Left ventricle myocardium inferior (tissue), 1 donor: ENCODE results near the gene SLTM. TPM values are rescaled to one million over a fixed set of nuclear protein-coding genes. Genes with fewer than 3 reads are reported as not detected.
"Not testable (repeated sequence)": the region's sequence is repeated elsewhere in the genome, so short reads cannot be mapped to it uniquely, and the experiment has no call there.

ENCODE experiments used
- DNase-seq: peaks from one replicate; pipeline ENCODE4 v3.0.0-alpha.2; 2020
- H3K27ac ChIP-seq: fragments of 200-600 bp; replicated peaks from 2 replicates; pipeline ENCODE4 v1.8.0; 2021
- H3K27me3 ChIP-seq: fragments of 200-600 bp; 2 replicates; pipeline ENCODE4 v1.8.0; 2021; ENCODE audit warnings: low read depth
- H3K36me3 ChIP-seq: fragments of 200-600 bp; 2 replicates; pipeline ENCODE4 v1.8.0; 2021
- H3K4me1 ChIP-seq: fragments of 200-600 bp; 2 replicates; pipeline ENCODE4 v1.8.0; 2021
- H3K4me3 ChIP-seq: fragments of 200-600 bp; 2 replicates; pipeline ENCODE4 v1.8.0; 2021; ENCODE audit warnings: mild to moderate bottlenecking, moderate library complexity
- H3K9me3 ChIP-seq: fragments of 200-600 bp; replicated peaks from 2 replicates; pipeline ENCODE4 v1.8.0; 2021
- intact Hi-C: fragments of 100-400 bp; cut with micrococcal nuclease; formaldehyde crosslinking; loops from one replicate; pipeline ENCODE4 v1.11.0; 2022
- total RNA-seq: library from RNA; stranded (reverse); fragmentation: NEBNext Ultra II Directional; extraction: Animal tissue kit (Norgen Biotek cat#: 25700); gene quantifications from one replicate; pipeline ENCODE4 v1.2.1, GENCODE V29; 2021
- TF ChIP-seq, protein P1 (sequence below): fragments of 200-600 bp; IDR thresholded peaks from 2 replicates; pipeline ENCODE4 v1.8.0; 2021; ENCODE audit warnings: antibody characterized with exemption, mild to moderate bottlenecking, borderline replicate concordance
- donor health status: DM: no; HTN: yes; CAD: no; lungs with severe emphysema.

SLTM gene
- total RNA-seq, 1 donor from 2014 or later, result 47.8 TPM

DNA sequence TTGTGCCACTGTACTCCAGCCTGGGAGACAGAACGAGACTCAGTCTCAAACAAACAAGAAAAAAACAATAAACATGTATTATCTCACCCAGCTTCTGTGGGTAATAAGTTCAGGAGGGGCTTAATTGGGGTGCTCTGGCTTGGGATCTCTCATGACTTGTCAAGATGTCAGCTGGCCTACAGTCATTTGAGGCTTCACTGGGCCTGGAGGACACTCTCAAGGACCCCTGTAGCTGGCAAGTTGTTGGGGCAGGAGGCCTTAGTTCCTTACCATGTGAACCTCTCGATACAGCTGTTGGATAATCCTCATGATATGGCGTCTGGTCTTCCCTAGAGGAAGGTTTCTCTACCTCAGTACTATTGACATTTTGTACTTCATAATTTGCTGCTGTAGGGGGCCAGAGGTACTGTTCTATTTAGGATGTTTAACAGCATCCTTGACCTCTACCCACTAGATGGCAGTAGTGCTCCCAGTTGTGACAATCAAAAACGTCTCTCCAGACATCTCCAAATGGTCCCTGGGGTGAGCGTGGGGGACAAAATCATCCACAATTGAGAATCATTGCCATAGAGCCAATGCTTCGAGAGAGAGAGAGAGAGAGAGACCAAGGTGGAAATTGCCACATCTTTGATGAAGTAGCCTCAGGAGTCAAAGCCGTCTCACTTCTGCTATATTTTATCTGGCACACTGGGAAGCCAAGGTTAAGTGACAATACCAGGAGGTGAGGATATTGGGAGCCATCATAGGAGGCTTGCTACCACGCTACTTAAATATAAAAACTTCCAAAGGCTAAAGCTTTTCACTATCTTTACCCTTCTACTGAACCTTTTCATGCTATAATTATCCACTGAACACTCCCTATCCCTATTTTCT, 23.9 kb upstream of the SLTM start:
- Histone ChIP-seq H3K36me3 (no peaks in the 10 kb centered on the region), H3K4me1 (peaks cover 3% of the 10 kb centered on the region), H3K4me3 (no peak overlapping the region), H3K27me3 (no peaks in the 10 kb centered on the region), H3K9me3 (no peaks in the 10 kb centered on the region), H3K27ac (no peak overlapping the region)
- DNase-seq, result no peak
- TF ChIP-seq, protein P1, sequence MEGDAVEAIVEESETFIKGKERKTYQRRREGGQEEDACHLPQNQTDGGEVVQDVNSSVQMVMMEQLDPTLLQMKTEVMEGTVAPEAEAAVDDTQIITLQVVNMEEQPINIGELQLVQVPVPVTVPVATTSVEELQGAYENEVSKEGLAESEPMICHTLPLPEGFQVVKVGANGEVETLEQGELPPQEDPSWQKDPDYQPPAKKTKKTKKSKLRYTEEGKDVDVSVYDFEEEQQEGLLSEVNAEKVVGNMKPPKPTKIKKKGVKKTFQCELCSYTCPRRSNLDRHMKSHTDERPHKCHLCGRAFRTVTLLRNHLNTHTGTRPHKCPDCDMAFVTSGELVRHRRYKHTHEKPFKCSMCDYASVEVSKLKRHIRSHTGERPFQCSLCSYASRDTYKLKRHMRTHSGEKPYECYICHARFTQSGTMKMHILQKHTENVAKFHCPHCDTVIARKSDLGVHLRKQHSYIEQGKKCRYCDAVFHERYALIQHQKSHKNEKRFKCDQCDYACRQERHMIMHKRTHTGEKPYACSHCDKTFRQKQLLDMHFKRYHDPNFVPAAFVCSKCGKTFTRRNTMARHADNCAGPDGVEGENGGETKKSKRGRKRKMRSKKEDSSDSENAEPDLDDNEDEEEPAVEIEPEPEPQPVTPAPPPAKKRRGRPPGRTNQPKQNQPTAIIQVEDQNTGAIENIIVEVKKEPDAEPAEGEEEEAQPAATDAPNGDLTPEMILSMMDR, result peak; percentile 79
- intact Hi-C loops, result no loop called here

GRCh38 chr15:58952751-58953150, 19.3 kb upstream of the SLTM start:
- no peak overlapping the region for H3K4me3 ChIP-seq
- intact Hi-C loops, result no loop called here
- TF ChIP-seq, protein P1, result no peak

GRCh38 chr15:58951388-58952007, 18.0 kb upstream of the SLTM start:
- Histone ChIP-seq H3K9me3 (no peaks in the 10 kb centered on the region), H3K27me3 (no peaks in the 10 kb centered on the region), H3K36me3 (no peaks in the 10 kb centered on the region), H3K4me3 (no peak overlapping the region), H3K4me1 (no peaks in the 10 kb centered on the region), H3K27ac (no peak overlapping the region)
- TF ChIP-seq, protein P1, result no peak
- no peak for DNase-seq
- intact Hi-C loops, result no loop called here

More at GRCh38 chr15:58952751-58953150, 19.3 kb upstream of the SLTM start:
- Histone ChIP-seq H3K27ac (no peak overlapping the region), H3K36me3 (no peaks in the 10 kb centered on the region), H3K9me3 (no peaks in the 10 kb centered on the region), H3K27me3 (no peaks in the 10 kb centered on the region), H3K4me1 (peaks cover 3% of the 10 kb centered on the region)
- no peak for DNase-seq

DNA sequence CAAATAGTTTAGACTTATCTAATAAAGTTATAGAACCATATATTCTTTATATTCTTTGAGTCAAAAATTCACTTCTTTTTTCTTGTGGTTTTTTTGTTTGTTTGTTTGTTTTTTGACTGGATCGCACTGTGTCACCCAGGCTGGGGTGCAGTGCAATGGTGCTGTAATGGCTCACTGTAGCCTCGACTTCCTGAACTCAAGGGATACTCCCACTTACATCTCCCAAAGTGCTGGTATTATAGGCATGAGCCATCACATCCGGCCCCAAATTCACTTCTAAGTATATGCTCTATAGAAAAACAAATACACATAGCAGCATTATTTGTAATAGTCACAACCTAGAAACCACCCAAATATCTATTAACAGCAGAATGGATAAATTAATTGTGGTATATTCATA, 13.7 kb upstream of the SLTM start:
- Histone ChIP-seq H3K4me3 (no peak overlapping the region), H3K4me1 (no peaks in the 10 kb centered on the region), H3K36me3 (no peaks in the 10 kb centered on the region), H3K27me3 (no peaks in the 10 kb centered on the region), H3K9me3 (no peaks in the 10 kb centered on the region), H3K27ac (no peak overlapping the region)
- TF ChIP-seq, protein P1, result no peak
- no peak for DNase-seq
- intact Hi-C loops, result no loop called here

- intact Hi-C loops, H3K36me3 ChIP-seq, H3K27ac ChIP-seq, H3K9me3 ChIP-seq, H3K27me3 ChIP-seq, H3K4me3 ChIP-seq, DNase-seq: not testable (repeated sequence)
- peaks cover 41% of the 10 kb centered on the region for H3K4me1 ChIP-seq
Measured at GRCh38 chr15:58934974-58935373, 1.5 kb upstream of the SLTM start.

DNA sequence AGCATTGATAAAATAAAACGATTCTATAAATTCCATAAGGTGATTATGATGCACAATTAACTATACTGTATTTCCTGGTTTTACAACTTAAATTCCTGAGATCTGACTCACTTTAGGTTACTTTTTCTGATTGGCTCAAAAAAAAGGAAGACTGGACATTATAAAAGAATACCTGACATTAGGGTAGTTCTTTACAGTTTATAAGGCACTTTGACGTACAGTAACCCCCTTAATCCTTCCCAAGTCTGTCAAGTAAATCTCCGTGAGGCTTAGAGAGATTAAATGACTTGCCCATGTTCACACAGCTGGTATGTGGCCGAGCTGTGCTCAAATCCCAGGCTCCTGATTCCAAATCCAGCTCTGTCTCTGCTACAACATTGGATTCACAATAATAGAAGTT, 1.0 kb upstream of the SLTM start:
- Histone ChIP-seq H3K36me3 (peaks cover under 1% of the 10 kb centered on the region), H3K4me1 (peaks cover 45% of the 10 kb centered on the region), H3K27me3 (no peaks in the 10 kb centered on the region), H3K27ac (peak overlapping the region; percentile 100), H3K9me3 (no peaks in the 10 kb centered on the region), H3K4me3 (peak overlapping the region; percentile 92)
- TF ChIP-seq, protein P1, result no peak
- no peak for DNase-seq
- intact Hi-C loops, result no loop called here
